Gastrocnemius medialis (tissue), 4 donors: Measurements from ENCODE around the gene DNAJC17.

Source experiments
- POLR2A ChIP-seq, 2 donors: fragments of 450-650 bp; IDR thresholded peaks; one replicate each; pipeline ENCODE4 v1.6.1; 2017; ENCODE audit warnings: antibody characterized with exemption in 2 of 2, mild to moderate bottlenecking in 2 of 2, moderate library complexity in 2 of 2
- TF ChIP-seq, protein P1 (sequence below), 5 experiments: fragments of 450-650 bp in 3 of 5; fragments of 200-600 bp in 2 of 5; sonication (generic) in 2 of 5; IDR thresholded peaks in 4 of 5; conservative IDR thresholded peaks in 1 of 5; 1 replicate in 4 of 5; 2 replicates in 1 of 5; pipeline ENCODE4 v1.5.1; 2016 to 2019; ENCODE audit warnings: antibody characterized with exemption in 5 of 5, mild to moderate bottlenecking in 3 of 5, moderate library complexity in 3 of 5

- TF ChIP-seq, protein P1, sequence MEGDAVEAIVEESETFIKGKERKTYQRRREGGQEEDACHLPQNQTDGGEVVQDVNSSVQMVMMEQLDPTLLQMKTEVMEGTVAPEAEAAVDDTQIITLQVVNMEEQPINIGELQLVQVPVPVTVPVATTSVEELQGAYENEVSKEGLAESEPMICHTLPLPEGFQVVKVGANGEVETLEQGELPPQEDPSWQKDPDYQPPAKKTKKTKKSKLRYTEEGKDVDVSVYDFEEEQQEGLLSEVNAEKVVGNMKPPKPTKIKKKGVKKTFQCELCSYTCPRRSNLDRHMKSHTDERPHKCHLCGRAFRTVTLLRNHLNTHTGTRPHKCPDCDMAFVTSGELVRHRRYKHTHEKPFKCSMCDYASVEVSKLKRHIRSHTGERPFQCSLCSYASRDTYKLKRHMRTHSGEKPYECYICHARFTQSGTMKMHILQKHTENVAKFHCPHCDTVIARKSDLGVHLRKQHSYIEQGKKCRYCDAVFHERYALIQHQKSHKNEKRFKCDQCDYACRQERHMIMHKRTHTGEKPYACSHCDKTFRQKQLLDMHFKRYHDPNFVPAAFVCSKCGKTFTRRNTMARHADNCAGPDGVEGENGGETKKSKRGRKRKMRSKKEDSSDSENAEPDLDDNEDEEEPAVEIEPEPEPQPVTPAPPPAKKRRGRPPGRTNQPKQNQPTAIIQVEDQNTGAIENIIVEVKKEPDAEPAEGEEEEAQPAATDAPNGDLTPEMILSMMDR (IDR thresholded peaks at IDR 0.05 in 4 of 5, conservative IDR thresholded peaks at IDR 0.05 in 1 of 5) = no peak
- TF ChIP-seq POLR2A (IDR thresholded peaks at IDR 0.05) = no peak
These were observed 56.4 kb downstream of the DNAJC17 start for GRCh38 chr15:40750885-40751284.
